ENCODE measurements around the gene TPM2.
"Not testable (repeated sequence)": the region's sequence is repeated elsewhere in the genome, so short reads cannot be mapped to it uniquely, and the experiment has no call there.

Gene TPM2

DNA sequence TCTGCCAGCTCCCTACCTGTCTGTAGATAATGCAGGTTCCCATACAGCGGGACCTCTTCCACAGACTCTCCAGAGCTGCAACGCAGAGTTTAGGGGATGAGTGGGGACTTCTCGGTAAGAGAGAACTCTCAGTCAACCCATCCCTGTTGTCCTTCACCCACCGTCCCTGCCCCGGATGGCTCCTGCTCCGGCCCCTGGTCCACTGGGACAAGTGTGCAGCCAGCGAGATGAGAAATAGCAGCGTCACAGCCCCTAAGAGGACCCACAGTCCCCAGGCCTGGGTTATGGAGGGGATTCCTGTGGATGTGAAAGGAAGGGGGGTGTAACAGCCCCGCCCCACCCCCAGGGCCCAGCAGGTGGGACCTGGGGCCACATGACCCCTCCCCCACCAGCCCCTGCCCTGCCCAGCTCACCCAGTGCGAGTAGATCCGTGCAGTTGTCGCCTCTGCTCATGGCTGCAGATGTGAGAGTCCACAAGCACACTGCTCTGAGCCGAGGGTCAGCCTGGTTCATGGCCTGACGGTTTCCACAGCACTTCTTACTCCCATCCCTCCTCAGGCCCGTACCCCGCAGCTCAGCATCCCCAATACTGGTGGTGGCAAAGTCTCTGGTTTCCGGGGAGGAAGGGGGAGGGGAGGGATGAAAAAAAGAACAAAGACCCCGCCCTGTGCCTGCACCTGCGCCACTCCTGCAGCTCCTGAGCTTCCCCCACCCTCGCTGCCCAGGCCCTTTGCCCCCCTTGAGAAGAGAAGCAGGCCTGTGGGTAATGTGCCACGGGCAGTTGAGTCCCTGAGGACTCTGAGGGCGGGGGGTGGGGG, 39.2 kb downstream of the TPM2 start, which contains the start of gene SIT1:
SIT1 (minus strand) TSS at position 591 of the 818 bp plus-strand sequence; CDS start at position 513, 78 bp downstream.
- peak; percentile 45 for DNase-seq

DNA sequence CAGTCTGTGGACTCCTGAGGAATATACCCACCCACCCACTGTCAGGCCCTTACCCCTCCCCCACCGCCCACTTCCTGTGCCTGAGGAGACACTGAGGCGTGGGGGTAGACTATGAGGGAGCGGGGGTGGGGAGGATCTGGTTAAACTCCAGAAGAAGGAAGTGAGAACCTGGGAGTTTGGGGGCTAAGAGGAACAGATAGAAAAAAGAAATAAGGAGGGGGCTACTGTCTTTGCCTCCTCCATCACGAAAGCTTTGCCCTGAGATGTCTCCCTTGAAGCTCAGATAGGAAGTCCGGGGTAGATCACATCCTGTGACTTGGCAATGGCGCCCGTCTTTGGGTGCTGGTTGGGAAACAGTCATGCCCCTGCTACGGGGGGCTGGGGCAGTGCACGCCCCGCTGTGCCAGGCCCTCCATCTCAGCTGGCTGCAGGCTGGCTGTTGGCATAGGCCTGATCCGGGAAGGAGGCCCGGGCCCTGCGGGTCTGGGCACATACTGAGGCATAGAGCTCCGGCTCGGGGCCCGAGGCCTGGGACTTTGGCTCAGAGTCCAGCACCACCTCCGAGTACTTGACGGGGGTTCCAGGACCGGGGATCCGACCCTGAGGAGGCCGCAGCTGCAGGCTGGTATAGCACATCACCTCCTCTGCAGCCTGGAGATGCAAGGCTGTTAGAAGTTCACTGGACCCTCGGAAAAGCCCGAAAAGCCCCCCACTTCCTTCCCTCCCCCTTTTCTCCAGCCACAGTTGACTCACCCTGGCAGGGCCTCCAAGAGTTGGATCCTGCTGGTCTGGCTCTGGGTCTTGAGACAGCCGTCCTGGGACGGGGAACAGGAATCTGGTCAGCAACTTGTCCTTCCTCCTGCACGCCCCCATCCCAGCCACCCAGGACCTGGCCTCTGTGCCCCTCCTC, 40.0 kb downstream of the TPM2 start:
- DNase-seq: no peak

DNA sequence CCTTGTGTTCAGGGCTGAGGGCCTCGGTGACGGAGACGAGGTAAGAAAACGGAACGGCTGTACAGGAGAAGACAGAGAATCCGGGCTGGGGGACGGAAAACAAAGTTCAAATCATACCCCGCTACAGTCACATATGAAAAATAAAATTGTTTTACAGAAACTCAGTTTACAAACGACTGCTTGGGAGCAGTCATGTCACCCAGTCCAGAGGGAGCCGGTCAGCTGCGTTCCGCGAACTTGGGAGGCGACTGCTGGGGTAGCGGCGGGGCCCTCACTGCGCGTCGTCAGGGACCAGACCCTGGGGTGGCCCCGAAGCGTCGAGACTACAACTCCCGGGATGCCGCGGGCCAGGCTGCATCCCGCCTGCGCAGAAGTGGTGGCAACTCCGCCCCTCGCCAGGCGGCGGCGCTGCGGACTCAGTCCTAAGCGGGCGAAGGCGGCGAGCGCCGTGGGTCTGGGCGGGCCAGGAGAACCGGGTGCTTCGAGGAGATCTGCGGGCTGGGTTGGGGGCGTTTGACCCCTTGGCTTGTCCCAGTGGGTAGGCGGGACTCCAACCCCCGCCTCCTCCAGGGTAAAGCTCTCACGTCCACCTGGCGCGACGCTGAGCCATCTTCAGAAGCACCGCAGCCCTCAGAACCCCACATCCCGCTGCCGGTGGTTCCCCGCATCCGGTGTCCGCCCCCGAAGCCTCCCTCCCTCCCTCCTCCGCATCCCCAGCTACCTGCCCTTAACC, 43.0 kb downstream of the TPM2 start:
- peak; percentile 94 for DNase-seq

DNA sequence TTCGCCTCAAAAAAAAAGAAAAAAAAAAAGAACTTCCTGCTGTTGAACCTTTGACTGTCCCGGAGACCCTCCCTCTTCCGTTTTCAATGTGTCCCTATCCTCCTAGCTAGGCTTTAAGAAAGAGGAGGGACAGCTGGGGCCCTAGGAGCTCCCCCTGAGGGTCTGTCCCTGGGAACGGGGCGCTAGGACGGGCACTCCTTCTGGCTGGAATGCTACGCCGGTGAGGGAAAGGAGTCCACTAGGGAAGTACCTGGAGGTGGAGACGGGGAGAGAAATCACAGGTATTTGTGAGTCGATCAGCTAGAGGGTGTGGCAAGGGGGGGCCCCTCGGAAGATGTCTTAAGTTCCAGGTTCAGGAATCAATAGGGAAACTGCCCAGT, 43.6 kb downstream of the TPM2 start:
- DNase-seq: peak; percentile 76

DNA sequence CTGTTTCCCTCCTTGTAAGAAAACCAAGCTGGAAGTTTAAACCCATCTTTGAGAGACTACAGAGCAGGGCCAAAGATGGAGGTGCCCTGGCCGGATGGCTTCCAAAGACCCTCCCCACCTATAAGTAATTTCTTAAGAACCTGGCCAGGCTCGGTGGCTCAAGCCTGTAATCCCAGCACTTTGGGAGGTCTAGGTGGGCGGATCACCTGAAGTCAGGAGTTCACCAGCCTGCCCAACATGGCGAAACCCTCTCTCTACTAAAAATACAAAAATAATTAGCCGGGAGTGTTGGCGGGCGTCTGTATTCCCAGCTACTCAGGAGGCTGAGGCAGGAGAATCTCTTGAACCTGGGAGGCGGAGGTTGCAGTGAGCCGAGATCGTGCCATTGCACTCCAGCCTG, 44.0 kb downstream of the TPM2 start:
- DNase-seq: not testable (repeated sequence)

DNA sequence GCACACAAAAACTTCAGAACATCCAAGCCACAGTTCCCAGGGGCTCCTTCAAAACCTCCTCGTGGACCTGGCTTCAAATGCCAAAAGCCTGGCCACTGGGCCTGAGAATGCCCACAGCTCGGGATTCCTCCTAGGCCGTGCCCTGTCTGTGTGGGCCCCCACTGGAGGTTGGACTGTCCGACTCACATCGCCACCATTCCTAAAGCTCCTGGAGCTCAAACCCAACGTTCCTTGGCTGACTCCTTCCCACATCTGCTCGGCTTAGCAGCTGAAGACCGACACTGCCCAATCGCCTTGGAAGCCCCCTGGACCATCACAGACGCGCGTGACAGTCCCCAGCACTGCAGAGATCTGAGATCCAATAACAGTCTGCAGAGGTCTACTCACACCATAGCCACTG, 46.7 kb downstream of the TPM2 start:
- no peak for DNase-seq

DNA sequence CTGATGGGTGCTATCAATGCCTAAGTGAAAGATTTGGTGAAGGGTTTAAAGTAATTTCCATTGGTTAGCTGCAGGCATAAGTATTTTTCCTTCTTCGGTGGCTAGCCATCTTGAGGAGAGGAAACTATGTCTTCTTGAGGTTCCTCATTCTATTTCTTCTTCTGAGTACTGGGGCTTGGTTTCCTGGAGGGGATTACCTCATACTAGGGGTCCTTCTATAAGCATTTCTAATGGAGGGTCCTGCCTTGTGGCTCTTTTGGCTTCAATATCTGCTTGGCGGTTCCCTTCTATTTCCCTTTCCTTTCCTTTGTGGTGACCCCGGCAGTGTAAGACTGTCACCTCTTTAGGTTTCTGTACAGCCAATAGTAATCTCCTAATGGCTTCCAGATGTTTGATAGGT, 48.2 kb downstream of the TPM2 start:
- not testable (repeated sequence) for DNase-seq

DNA sequence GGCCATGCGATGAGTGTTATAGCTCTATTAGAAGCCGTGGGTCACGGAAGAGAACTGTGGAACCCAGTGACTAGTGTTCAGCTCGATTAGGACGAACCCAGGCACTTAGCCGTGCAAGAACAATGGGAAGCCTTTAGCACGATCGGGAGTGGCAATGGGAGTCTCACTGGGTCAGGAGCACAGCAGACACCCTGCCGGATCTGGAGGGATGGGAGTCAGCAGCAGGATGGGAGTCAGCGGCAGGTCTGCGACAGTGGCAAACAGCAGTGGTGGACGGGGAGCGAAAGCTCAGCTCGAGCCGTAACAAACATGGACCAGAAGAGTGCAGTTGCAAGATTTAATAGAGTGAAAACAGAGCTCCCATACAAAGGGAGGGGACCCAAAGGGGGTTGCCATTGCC, 49.3 kb downstream of the TPM2 start:
- not testable (repeated sequence) for DNase-seq

DNA sequence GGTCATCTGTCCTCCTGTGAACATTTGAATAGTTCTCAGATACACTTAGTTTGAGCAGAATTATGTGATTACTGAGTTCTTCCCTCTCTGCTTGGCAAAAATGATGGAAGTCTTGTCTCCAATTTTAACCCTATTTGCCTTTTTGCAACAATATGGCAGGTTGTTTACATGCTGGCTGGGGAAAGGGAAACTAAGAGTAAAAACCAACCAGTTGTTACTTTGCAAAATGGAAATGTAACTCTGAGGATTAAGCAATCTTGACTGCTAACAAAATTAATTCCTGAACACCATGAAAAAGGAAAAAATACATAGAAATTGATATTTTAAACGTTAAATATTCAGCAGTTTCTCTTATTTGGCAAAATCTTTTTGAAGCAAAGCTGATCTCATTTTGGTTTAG, 50.1 kb downstream of the TPM2 start:
- DNase-seq: no peak

DNA sequence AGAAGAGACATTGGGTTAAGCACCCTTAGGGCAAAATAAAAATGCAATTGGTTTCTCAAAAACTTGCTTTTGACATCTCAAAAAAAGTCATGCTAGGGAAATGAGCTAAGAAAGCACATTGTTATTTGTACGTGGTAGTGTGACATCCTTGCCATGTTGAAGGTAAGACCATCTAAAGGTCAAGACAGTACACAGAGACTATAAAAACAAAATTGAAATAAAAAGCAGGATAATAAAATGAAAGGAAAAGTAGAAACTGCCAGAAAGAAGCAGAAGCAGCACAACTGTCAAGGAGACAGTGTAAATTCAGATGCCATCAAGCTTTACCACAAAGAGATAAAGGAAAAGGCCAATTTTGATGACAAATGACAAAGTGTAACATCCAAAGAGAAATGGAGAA, 50.5 kb downstream of the TPM2 start:
- not testable (repeated sequence) for DNase-seq

DNA sequence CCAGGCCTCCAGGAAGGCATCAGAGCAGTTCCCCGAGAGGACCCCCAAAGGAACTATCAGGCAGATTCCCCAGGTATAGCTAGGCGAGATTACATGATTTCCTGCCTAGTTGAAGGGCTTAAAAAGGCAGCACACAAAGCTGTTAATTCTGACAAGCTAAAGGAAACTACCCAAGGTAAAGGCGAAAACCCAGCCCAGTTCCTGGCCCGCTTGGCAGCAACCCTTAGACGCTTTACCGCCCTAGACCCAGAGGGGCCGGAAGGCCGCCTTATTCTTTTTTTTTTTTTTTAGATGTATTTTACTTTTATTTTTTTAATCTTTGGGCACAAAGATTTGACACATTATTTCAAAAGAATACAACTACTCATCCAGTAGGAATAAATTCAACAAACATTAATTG, 51.0 kb downstream of the TPM2 start:
- not testable (repeated sequence) for DNase-seq

DNA sequence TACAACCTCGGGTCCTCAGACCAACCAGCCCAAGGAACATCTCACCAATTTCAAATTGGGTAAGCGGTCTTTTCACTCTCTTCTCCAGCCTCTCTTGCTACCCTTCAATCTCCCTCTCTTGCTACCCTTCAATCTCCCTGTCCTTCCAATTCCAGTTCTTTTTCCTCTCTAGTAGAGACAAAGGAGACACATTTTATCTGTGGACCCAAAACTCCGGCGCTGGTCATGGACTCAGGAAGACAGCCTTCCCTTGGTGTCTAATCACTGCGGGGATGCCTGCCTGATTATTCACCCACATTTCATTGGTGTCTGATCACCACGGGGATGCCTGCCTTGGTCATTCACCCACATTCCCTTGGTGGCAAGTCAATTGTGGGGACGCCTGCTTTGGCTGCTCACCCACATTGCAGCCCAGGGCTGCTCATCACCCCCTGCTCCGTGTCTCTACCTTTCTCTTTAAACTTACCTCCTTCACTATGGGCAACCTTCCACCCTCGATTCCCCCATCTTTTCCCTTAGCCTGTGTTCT, 52.2 kb downstream of the TPM2 start:
- not testable (repeated sequence) for DNase-seq

DNA sequence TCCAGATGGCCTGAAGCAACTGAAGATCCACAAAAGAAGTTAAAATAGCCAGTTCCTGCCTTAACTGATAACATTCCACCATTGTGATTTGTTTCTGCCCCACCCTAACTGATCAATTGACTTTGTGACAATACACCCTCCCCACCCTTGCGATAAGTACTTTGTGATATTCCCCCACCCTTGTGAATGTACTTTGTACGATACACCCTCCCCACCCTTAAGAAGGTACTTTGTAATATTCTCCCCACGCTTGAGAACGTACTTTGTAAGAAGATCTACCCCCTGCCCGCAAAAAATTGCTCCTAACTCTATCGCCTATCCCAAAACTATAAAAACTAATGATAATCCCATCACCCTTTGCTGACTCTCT, 52.9 kb downstream of the TPM2 start:
- DNase-seq: not testable (repeated sequence)

DNA sequence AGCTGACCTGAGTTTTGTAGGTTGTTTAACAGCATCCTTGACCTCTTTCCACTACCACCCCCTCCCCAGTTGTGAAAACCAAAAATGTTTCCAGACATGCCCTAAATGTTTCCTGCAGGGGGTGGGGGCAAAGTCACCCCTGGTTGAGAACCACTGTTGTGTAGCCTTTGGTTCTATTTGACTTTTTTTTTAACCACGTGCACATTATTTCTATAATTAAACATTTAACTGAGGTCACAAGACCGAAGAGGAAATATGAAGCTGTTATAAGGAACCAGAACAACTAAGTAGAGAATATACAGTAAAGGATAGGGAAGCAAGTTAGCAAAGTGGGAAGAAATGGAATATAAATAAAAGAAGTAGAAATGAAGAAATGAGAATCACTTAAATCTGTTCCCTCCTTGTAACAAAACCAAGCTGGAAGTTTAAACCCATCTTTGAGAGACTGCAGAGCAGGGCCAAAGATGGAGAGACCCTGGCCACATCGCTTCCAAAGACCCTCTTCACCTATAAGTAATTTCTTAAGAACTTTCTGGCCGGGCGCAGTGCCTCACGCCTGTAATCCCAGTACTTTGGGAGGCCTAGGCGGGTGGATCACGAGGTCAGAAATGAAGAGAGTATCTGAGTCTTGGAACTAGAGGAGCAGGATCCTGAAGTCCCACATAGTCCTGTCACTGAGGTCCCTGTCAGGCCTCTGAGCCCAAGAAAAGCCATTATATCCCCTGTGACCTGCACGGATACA, 53.4 kb downstream of the TPM2 start:
- DNase-seq: no peak

DNA sequence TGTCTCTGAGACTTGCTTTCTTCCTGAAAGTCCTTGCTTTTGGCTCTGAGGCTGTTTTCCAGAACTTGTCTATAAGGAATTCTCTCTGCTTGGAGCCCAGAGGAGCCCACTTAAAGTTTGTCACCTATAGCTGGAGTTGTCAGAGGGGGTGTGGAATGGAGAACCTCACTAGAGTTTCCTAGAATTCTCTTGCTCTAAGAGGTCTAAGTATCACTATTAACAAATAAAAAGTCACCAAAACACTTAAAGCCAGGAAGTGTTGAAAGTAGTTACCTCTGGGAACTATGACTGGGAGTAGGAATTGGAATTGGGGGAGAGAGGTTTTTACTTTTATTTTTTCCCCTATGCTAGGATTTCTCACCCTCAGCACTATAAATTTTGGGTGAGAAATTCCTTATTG, 54.0 kb downstream of the TPM2 start:
- no peak for DNase-seq
